ENCODE measurements around the gene HSPA12B. TPM values are rescaled to one million over a fixed set of nuclear protein-coding genes. Genes with fewer than 3 reads are reported as not detected.

The HSPA12B gene
- total and polyA plus RNA-seq, 2 of the 13 experiments (the other 11 are each of a cell fraction or from before 2014, with no cell fraction given), result 0.01 TPM; not detected in 1

- TF ChIP-seq ZNF513 (CRISPR knock-in tag; conservative IDR thresholded peaks at IDR 0.05) (no peak), SRSF9 (IDR thresholded peaks at IDR 0.05; ENCODE audit: borderline replicate concordance, insufficient read depth, low read depth, low read length, poor library complexity, severe bottlenecking) (no peak), NFE2L2 (IDR thresholded peaks at IDR 0.05; ENCODE audit: low read length) (no peak), REXO4 (CRISPR knock-in tag; IDR thresholded peaks at IDR 0.05; ENCODE audit: borderline replicate concordance) (no peak), ZNF576 (CRISPR knock-in tag; IDR thresholded peaks at IDR 0.05) (no peak), ESRRA (CRISPR knock-in tag; IDR thresholded peaks at IDR 0.05; ENCODE audit: low read depth) (no peak), CSRNP1 (CRISPR knock-in tag; IDR thresholded peaks at IDR 0.05) (no peak; the same call in 1 of the 2 replicates), ZNF652 (CRISPR knock-in tag; IDR thresholded peaks at IDR 0.05; ENCODE audit: borderline replicate concordance, low read depth) (no peak), BCL6 (CRISPR knock-in tag; IDR thresholded peaks at IDR 0.05) (no peak), MTA3 (CRISPR knock-in tag; IDR thresholded peaks at IDR 0.05) (no peak), SCMH1 (CRISPR knock-in tag; IDR thresholded peaks at IDR 0.05; ENCODE audit: borderline replicate concordance) (no peak), SRSF1 (optimal IDR thresholded peaks at IDR 0.05; ENCODE audit: low read depth, low read length) (no peak), E2F2 (CRISPR knock-in tag; IDR thresholded peaks at IDR 0.05; ENCODE audit: borderline replicate concordance) (no peak), MYC (CRISPR knock-in tag; IDR thresholded peaks at IDR 0.05; ENCODE audit: borderline replicate concordance) (no peak), MXI1 (IDR thresholded peaks at IDR 0.05; ENCODE audit: borderline replicate concordance, low read depth, low read length) (no peak; the same call in 2 of the 3 replicates), RFX3 (CRISPR knock-in tag; IDR thresholded peaks at IDR 0.05) (no peak), CREB1 (IDR thresholded peaks at IDR 0.05) (no peak), CREB1 (CRISPR knock-in tag; IDR thresholded peaks at IDR 0.05) (no peak), ZUFSP (CRISPR knock-in tag; IDR thresholded peaks at IDR 0.05; ENCODE audit: borderline replicate concordance) (no peak), YEATS4 (CRISPR knock-in tag; IDR thresholded peaks at IDR 0.05; ENCODE audit: borderline replicate concordance) (0 out of 2 replicates have a peak, but pooled peaks have one; percentile 16), ZNF747 (CRISPR knock-in tag; IDR thresholded peaks at IDR 0.05; ENCODE audit: borderline replicate concordance) (no peak), MEF2D (CRISPR knock-in tag; IDR thresholded peaks at IDR 0.05) (no peak), MAFF (IDR thresholded peaks at IDR 0.05; ENCODE audit: low read depth, low read length) (peak; percentile 93)
These were observed 65.3 kb downstream of the HSPA12B start (continued) for GRCh38 chr20:3797592-3798372.

Data from HepG2 (cell line).